ENCODE data around the gene ANKRA2.

DNA sequence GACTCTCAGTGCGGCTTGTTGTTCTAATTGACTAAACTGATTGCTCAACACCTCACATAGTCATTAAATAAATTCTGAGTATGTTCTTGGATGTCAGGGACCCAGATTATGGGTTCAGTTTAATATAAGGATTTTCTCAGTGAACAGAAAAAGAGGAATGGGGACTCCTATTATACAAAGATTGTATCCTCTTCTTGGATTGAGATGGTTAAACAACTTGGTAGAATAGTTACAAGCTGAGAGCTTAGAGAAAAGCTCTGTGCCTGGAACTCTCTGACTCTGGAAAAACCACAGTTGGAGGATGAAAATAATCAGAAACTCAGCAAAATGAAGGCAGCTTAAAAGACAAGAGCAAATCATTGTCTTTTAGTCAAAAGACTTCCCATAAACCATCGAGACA lies 30.5 kb downstream of the ANKRA2 start:
- no peak for TF ChIP-seq EZH2 (IDR thresholded peaks at IDR 0.05)
- no peak for TF ChIP-seq POLR2AphosphoS5 (IDR thresholded peaks at IDR 0.05; ENCODE audit: borderline replicate concordance, low read depth, low read length)
